Neural cell (in vitro differentiated cells): ENCODE data around the gene IL36A. TPM values are rescaled to one million over a fixed set of nuclear protein-coding genes. Genes with fewer than 3 reads are reported as not detected.
A peak's percentile ranks its signal among the peaks of the same experiment; 100 is the strongest.

ENCODE experiments used
- H2AFZ ChIP-seq: fragments of 200-600, 300-800 bp; sonication (generic), shearing (Covaris generic); 2 replicates; pipeline ENCODE4 v1.6.0; 2014; ENCODE audit warnings: low read depth, mild to moderate bottlenecking, antibody characterized with exemption, low read length, moderate library complexity
- H3F3A ChIP-seq: fragments of 200-600 bp; shearing (Covaris generic); 2 replicates; pipeline ENCODE4 v1.6.1; 2016; ENCODE audit warnings: mild to moderate bottlenecking, moderate library complexity, mixed read lengths, antibody characterized with exemption, low read length; ENCODE audit not compliant: insufficient read depth, poor library complexity, severe bottlenecking
- H3K27ac ChIP-seq: fragments of 200-600, 300-800 bp; sonication (generic), shearing (Covaris generic); 2 replicates; pipeline ENCODE4 v1.5.1; 2014; ENCODE audit warnings: mild to moderate bottlenecking, low read length, moderate library complexity
- H3K27me3 ChIP-seq: fragments of 300-800, 200-600 bp; sonication (generic), shearing (Covaris generic); 2 replicates; pipeline ENCODE4 v1.6.0; 2014; ENCODE audit warnings: mild to moderate bottlenecking, low read depth, low read length, moderate library complexity; ENCODE audit not compliant: insufficient read depth
- H3K36me3 ChIP-seq: fragments of 300-800, 200-600 bp; sonication (generic), shearing (Covaris generic); 2 replicates; pipeline ENCODE4 v1.5.1; 2014; ENCODE audit warnings: mild to moderate bottlenecking, antibody characterized with exemption, low read length, moderate library complexity; ENCODE audit not compliant: insufficient read depth
- H3K4me2 ChIP-seq: fragments of 300-800, 200-600 bp; sonication (generic), shearing (Covaris generic); 2 replicates; pipeline ENCODE4 v1.6.0; 2014; ENCODE audit warnings: mild to moderate bottlenecking, low read length
- H3K4me3 ChIP-seq: fragments of 300-800, 200-600 bp; sonication (generic), shearing (Covaris generic); 2 replicates; pipeline ENCODE4 v1.5.1; 2014; ENCODE audit warnings: mild to moderate bottlenecking, low read length, moderate library complexity
- H3K79me2 ChIP-seq: fragments of 200-600 bp; shearing (Covaris generic); replicated peaks from 2 replicates; pipeline ENCODE4 v1.6.0; 2014; ENCODE audit warnings: mild to moderate bottlenecking, low read length, moderate library complexity; ENCODE audit not compliant: insufficient read depth
- H3K9ac ChIP-seq: fragments of 300-800, 200-600 bp; sonication (generic), shearing (Covaris generic); 2 replicates; pipeline ENCODE4 v1.6.1; 2016; ENCODE audit warnings: mild to moderate bottlenecking, low read length, mixed read lengths
- H3K9me2 ChIP-seq: fragments of 200-600 bp; shearing (Covaris generic); 2 replicates; pipeline ENCODE4 v1.6.1; 2016; ENCODE audit warnings: mild to moderate bottlenecking, low read length, mixed read lengths; ENCODE audit not compliant: insufficient read depth
- H3K9me3 ChIP-seq: fragments of 200-600, 300-800 bp; sonication (generic), shearing (Covaris generic); 2 replicates; pipeline ENCODE4 v1.6.1; 2016; ENCODE audit warnings: mild to moderate bottlenecking, mixed run types, low read length, moderate library complexity, mixed read lengths
- H4K20me1 ChIP-seq: fragments of 200-600 bp; shearing (Covaris generic); 2 replicates; pipeline ENCODE4 v1.6.1; 2016; ENCODE audit warnings: mild to moderate bottlenecking, mixed run types; ENCODE audit not compliant: insufficient read depth
- CTCF ChIP-seq: fragments of 450-650 bp; IDR thresholded peaks from 2 replicates; pipeline ENCODE4 v1.5.1; 2014; ENCODE audit warnings: antibody characterized with exemption, mild to moderate bottlenecking, moderate library complexity; ENCODE audit not compliant: poor library complexity, severe bottlenecking
- EP300 ChIP-seq: fragments of 450-650 bp; conservative IDR thresholded peaks from 2 replicates; pipeline ENCODE4 v1.6.1; 2014; ENCODE audit warnings: antibody characterized with exemption, mild to moderate bottlenecking, moderate library complexity; ENCODE audit not compliant: poor library complexity, severe bottlenecking
- EZH2 ChIP-seq: fragments of 200-600, 300-800 bp; shearing (Covaris generic), sonication (generic); IDR thresholded peaks from 2 replicates; pipeline ENCODE4 v1.6.1; 2014; ENCODE audit warnings: antibody characterized with exemption, low read length, borderline replicate concordance, mild to moderate bottlenecking; ENCODE audit not compliant: insufficient read depth, poor library complexity, severe bottlenecking
- MXI1 ChIP-seq: fragments of 450-650 bp; conservative IDR thresholded peaks from 2 replicates; pipeline ENCODE4 v1.6.1; 2014; ENCODE audit warnings: antibody characterized with exemption, mild to moderate bottlenecking; ENCODE audit not compliant: poor library complexity, severe bottlenecking
- POLR2AphosphoS5 ChIP-seq: IDR thresholded peaks from 2 replicates; pipeline ENCODE4 v1.6.1; 2012
- RAD21 ChIP-seq: fragments of 450-650 bp; conservative IDR thresholded peaks from 2 replicates; pipeline ENCODE4 v1.6.1; 2014; ENCODE audit warnings: antibody characterized with exemption, mild to moderate bottlenecking, moderate library complexity
- REST ChIP-seq: IDR thresholded peaks from 2 replicates; pipeline ENCODE4 v1.6.1; 2012; ENCODE audit warnings: borderline replicate concordance
- SMC3 ChIP-seq: fragments of 450-650 bp; conservative IDR thresholded peaks from 2 replicates; pipeline ENCODE4 v1.6.1; 2014; ENCODE audit warnings: antibody characterized with exemption, mild to moderate bottlenecking, moderate library complexity; ENCODE audit not compliant: poor library complexity
- TAF1 ChIP-seq: IDR thresholded peaks from 2 replicates; pipeline ENCODE4 v1.6.1; 2012; ENCODE audit warnings: low read depth
- polyA plus RNA-seq: library from polyadenylated mRNA; depleted of rRNA; stranded (reverse); fragments of >200 nt; gene quantifications from 2 replicates; pipeline ENCODE4 v1.2.3, GENCODE V29; 2014

IL36A gene
- polyA plus RNA-seq, 1 donor from 2014 or later = not detected

- Histone ChIP-seq H2AFZ (no peak overlapping the region), H3K27me3 (no peaks in the 10 kb centered on the region), H3K4me3 (no peak overlapping the region), H3F3A (no peaks in the 10 kb centered on the region), H3K27ac (no peak overlapping the region), H3K4me2 (no peak overlapping the region), H3K36me3 (no peaks in the 10 kb centered on the region), H3K9me3 (no peaks in the 10 kb centered on the region), H4K20me1 (no peaks in the 10 kb centered on the region), H3K9me2 (no peaks in the 10 kb centered on the region), H3K9ac (no peak overlapping the region), H3K79me2 (no peaks in the 10 kb centered on the region)
- TF ChIP-seq CTCF (peak; percentile 78), REST (no peak), TAF1 (no peak), EZH2 (no peak), SMC3 (peak; percentile 72), EP300 (no peak), RAD21 (peak; percentile 71), POLR2AphosphoS5 (no peak), MXI1 (no peak)
These were observed 46.7 kb upstream of the IL36A start for GRCh38 chr2:112958428-112959108.

GRCh38 chr2:112959109-112959812 is 46.0 kb upstream of the IL36A start:
- Histone ChIP-seq H2AFZ (no peak overlapping the region), H4K20me1 (no peaks in the 10 kb centered on the region), H3K9me2 (no peaks in the 10 kb centered on the region), H3K27ac (no peak overlapping the region), H3K4me3 (no peak overlapping the region), H3F3A (no peaks in the 10 kb centered on the region), H3K27me3 (no peaks in the 10 kb centered on the region), H3K9ac (no peak overlapping the region), H3K4me2 (no peak overlapping the region), H3K36me3 (no peaks in the 10 kb centered on the region), H3K9me3 (no peaks in the 10 kb centered on the region), H3K79me2 (no peaks in the 10 kb centered on the region)
- no peak for TF ChIP-seq SMC3
- TF ChIP-seq CTCF = peak; percentile 53
